HG02588 (cell line): ENCODE measurements around the gene BPIFA1.

ENCODE experiments used
- ATAC-seq: cut with Tn5 transposase; IDR thresholded peaks from one replicate; pipeline ENCODE4 v1.9.1; 2021; ENCODE audit warnings: mild to moderate bottlenecking, moderate library complexity; ENCODE audit not compliant: unreplicated experiment

BPIFA1 gene

GRCh38 chr20:33239979-33240736, 4.4 kb downstream of the BPIFA1 start:
- no peak for ATAC-seq

GRCh38 chr20:33240923-33241322, 5.1 kb downstream of the BPIFA1 start:
- ATAC-seq = no peak

- no peak for ATAC-seq
Measured at GRCh38 chr20:33242319-33243100, 6.7 kb downstream of the BPIFA1 start.

- no peak for ATAC-seq
Measured at GRCh38 chr20:33246077-33246476, 10.3 kb downstream of the BPIFA1 start.

- no peak for ATAC-seq
Measured at GRCh38 chr20:33249456-33249855, 13.7 kb downstream of the BPIFA1 start.

- ATAC-seq = no peak
Measured at GRCh38 chr20:33250666-33251065, 14.9 kb downstream of the BPIFA1 start.

GRCh38 chr20:33251496-33251895, 15.7 kb downstream of the BPIFA1 start:
- no peak for ATAC-seq

- no peak for ATAC-seq
Measured at GRCh38 chr20:33252460-33252859, 16.7 kb downstream of the BPIFA1 start.

- no peak for ATAC-seq
Measured at GRCh38 chr20:33255005-33255404, 19.2 kb downstream of the BPIFA1 start.

- no peak for ATAC-seq
Measured at GRCh38 chr20:33257237-33257636, 21.4 kb downstream of the BPIFA1 start.

- ATAC-seq = no peak
Measured at GRCh38 chr20:33259371-33259770, 23.6 kb downstream of the BPIFA1 start.

- no peak for ATAC-seq
Measured at GRCh38 chr20:33261465-33261864, 25.7 kb downstream of the BPIFA1 start.

GRCh38 chr20:33262658-33263065, 26.9 kb downstream of the BPIFA1 start:
- no peak for ATAC-seq

- no peak for ATAC-seq
Measured at GRCh38 chr20:33263784-33264183, 28.0 kb downstream of the BPIFA1 start.

GRCh38 chr20:33267701-33268100, 31.9 kb downstream of the BPIFA1 start:
- ATAC-seq = no peak

- ATAC-seq = no peak
Measured at GRCh38 chr20:33272155-33272873, 36.5 kb downstream of the BPIFA1 start.

- ATAC-seq = no peak
Measured at GRCh38 chr20:33273117-33273851, 37.5 kb downstream of the BPIFA1 start.

GRCh38 chr20:33275215-33275614, 39.4 kb downstream of the BPIFA1 start:
- ATAC-seq = no peak

GRCh38 chr20:33275871-33276270, 40.1 kb downstream of the BPIFA1 start:
- ATAC-seq = no peak

- ATAC-seq = no peak
Measured at GRCh38 chr20:33276303-33277113, 40.7 kb downstream of the BPIFA1 start.
